Right lobe of liver (tissue), 4 donors: ENCODE data around the gene SYT1.

ENCODE experiments used
- POLR2A ChIP-seq: fragments of 450-650 bp; IDR thresholded peaks from one replicate; pipeline ENCODE4 v1.6.1; 2017; ENCODE audit warnings: antibody characterized with exemption, mild to moderate bottlenecking
- TF ChIP-seq, protein P1 (sequence below), 4 donors: fragments of 200-600 bp in 3 of 4; fragments of 450-650 bp in 1 of 4; IDR thresholded peaks; one replicate each; pipeline versions ENCODE4 v1.5.1 to v1.8.0; 2016 to 2022; ENCODE audit warnings: antibody characterized with exemption in 4 of 4, mild to moderate bottlenecking in 2 of 4
- donor health status: DM: no; HTN: no; CAD: no.
- donor health status: DM: no; HTN: no; CAD: no.
- donor health status: DM: no; HTN: yes; CAD: no.

GRCh38 chr12:79162948-79163347 lies 298.4 kb downstream of the SYT1 start:
- TF ChIP-seq, protein P1, sequence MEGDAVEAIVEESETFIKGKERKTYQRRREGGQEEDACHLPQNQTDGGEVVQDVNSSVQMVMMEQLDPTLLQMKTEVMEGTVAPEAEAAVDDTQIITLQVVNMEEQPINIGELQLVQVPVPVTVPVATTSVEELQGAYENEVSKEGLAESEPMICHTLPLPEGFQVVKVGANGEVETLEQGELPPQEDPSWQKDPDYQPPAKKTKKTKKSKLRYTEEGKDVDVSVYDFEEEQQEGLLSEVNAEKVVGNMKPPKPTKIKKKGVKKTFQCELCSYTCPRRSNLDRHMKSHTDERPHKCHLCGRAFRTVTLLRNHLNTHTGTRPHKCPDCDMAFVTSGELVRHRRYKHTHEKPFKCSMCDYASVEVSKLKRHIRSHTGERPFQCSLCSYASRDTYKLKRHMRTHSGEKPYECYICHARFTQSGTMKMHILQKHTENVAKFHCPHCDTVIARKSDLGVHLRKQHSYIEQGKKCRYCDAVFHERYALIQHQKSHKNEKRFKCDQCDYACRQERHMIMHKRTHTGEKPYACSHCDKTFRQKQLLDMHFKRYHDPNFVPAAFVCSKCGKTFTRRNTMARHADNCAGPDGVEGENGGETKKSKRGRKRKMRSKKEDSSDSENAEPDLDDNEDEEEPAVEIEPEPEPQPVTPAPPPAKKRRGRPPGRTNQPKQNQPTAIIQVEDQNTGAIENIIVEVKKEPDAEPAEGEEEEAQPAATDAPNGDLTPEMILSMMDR (IDR thresholded peaks at IDR 0.05) = no peak
- TF ChIP-seq POLR2A = no peak
